Adrenal gland (tissue), 5 donors: Measurements from ENCODE around the gene LRPAP1.

Experiments
- CTCF ChIP-seq, 6 experiments: fragments of 450-650 bp in 4 of 6; fragments of 200-600 bp in 2 of 6; sonication (generic) in 1 of 6; IDR thresholded peaks; 1 replicate in 5 of 6; 2 replicates in 1 of 6; pipeline versions ENCODE4 v1.5.1 to v1.8.0; 2016 to 2021; ENCODE audit warnings: antibody characterized with exemption in 6 of 6, mild to moderate bottlenecking in 2 of 6, moderate library complexity in 1 of 6
- POLR2A ChIP-seq, 2 donors: fragments of 450-650 bp; IDR thresholded peaks; one replicate each; pipeline ENCODE4 v1.6.1; 2017; ENCODE audit warnings: antibody characterized with exemption in 2 of 2, mild to moderate bottlenecking in 2 of 2, moderate library complexity in 1 of 2
- donor health status: DM: no; HTN: no; CAD: no.

GRCh38 chr4:3465698-3466671, 66.2 kb downstream of the LRPAP1 start:
- no peak for TF ChIP-seq CTCF (IDR thresholded peaks at IDR 0.05)
- TF ChIP-seq POLR2A (IDR thresholded peaks at IDR 0.05), result no peak
